Measurements from ENCODE around the gene ST6GALNAC1.

The ST6GALNAC1 gene

DNA sequence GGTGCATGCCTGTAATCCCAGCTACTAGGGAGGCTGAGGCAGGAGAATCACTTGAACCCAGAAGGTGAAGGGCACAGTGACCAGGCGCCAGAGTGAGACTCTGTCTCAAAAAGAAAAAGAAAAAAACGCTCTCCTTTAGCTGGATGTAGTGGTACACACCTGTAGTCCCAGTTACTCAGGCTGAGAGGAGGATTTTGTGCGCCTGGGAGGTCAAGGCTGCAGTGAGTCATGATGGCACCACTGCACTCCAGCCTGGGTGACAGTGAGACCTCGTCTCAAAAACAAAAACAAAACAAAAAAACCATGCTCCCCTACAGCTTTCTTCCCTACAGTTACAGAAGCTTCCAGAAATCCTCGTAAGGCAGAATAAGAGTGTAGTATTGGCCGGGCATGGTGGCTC, 33.1 kb upstream of the ST6GALNAC1 start:
- DNase-seq (ENCODE audit: low spot score), result no peak

DNA sequence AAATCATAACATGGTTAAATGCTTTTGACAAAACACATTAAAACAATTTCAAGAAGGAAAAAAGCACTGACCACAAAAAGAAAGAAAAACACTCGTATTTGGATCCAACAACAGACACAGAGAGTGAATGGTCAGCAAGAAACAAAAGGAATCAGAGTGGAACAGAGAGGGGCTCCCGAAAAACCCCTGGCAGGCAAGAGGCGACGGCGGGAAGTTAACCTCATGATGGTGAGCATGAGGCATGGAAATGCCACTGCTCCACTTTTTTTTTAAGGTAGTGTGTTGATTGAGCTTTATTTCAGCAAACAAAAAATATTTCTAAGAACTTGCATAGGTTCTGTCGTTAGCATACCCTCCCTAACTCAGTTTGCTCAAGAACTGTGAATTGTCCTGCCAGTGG, 32.1 kb upstream of the ST6GALNAC1 start:
- no peak for DNase-seq (ENCODE audit: low spot score)

GRCh38 chr17:76674600-76674999, 31.0 kb upstream of the ST6GALNAC1 start:
- DNase-seq (ENCODE audit: low spot score), result no peak

GRCh38 chr17:76673729-76674128, 30.2 kb upstream of the ST6GALNAC1 start:
- no peak for DNase-seq (ENCODE audit: low spot score)

- DNase-seq (ENCODE audit: low spot score), result no peak
These were observed 29.3 kb upstream of the ST6GALNAC1 start for GRCh38 chr17:76672892-76673291.

GRCh38 chr17:76672270-76672851, 28.8 kb upstream of the ST6GALNAC1 start:
- no peak for DNase-seq (ENCODE audit: low spot score)

DNA sequence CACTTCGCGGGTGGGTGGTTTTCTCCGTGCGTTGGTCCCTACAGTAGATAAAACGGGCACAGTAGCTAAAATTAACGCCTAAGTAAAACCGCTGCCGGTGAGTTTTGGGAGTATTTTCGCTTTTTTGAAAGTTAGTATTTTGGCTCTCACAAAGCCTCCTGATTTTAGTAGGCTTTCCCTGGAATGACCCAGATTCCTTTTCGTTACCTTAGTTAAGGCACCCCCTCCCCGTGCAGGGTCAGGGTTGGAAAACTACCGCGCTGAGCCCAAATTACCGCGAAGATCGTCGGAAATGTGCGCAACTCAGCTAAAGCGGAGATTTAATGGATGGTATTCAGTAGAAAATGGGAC, 28.3 kb upstream of the ST6GALNAC1 start:
- DNase-seq (ENCODE audit: low spot score), result no peak

- peak; percentile 100 for DNase-seq (ENCODE audit: low spot score)
These were observed 27.8 kb upstream of the ST6GALNAC1 start for GRCh38 chr17:76671123-76671911.

GRCh38 chr17:76670718-76671122, 27.2 kb upstream of the ST6GALNAC1 start:
- DNase-seq (ENCODE audit: low spot score), result no peak

GRCh38 chr17:76670020-76670717, 26.6 kb upstream of the ST6GALNAC1 start:
- no peak for DNase-seq (ENCODE audit: low spot score)

DNA sequence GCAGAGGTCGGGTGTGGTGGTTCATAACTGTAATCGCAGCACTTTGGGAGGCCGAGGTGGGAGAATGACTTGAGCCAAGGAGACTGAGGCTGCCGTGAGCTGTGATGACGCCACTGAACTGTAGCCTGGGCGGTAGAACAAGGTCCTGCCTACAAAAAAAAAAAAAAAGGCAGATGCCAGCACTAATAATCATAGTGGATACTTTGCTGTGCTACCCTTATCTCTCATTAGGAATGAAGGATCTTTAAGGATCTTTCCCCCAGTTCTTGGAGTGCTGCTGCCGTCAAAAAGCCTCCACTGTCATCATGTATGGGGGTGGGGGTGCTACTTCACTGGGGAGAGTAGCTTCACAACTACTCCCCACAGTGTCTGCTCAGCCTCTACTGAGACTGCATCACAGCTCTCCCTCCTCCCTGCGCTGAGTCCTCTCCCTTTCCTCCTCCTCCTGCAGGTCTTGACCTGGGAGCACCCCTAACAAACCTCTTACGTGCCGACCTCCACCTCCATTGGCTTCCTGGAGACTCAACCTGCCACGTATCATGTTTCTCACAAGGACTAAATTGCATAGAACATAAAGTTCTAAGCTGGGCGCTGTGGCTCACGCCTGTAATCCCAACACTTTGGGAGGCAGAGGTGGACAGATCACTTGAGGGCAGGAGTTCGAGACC, 24.4 kb upstream of the ST6GALNAC1 start:
- no peak for DNase-seq (ENCODE audit: low spot score)

DNA sequence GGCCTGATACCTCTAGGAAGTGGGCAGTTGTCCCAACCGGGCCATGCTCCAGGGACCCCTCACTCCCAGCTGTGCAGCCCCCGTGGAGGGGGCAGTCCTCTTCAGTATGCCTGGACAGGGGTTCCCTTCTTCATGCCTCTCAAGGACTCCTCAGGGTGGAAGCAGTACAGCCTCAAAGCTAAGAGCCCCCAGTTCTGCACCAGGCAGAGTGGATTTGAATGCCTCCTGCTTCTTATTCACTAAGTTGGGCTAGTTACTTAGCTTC, 23.9 kb upstream of the ST6GALNAC1 start:
- no peak for DNase-seq (ENCODE audit: low spot score)

DNA sequence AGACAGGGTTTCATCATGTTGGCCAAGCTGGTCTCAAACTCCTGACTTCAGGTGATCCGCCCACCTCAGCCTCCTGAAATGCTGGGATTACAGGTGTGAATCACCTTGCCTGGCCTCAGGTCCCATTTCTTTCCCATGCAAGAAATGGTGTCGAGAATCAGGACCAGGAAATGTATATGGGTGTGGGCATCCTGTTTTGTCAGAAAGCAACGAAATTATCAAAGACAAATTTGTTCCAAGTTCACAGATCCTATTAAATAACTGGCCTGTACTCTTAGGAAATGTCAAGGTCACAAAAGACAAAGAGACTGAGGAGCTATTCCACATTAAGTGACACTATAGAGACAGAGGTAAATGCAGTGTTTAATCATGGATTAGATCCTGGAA, 17.1 kb upstream of the ST6GALNAC1 start:
- DNase-seq (ENCODE audit: low spot score), result no peak

- DNase-seq (ENCODE audit: low spot score), result no peak
These were observed 16.5 kb upstream of the ST6GALNAC1 start for GRCh38 chr17:76659928-76660655.

DNA sequence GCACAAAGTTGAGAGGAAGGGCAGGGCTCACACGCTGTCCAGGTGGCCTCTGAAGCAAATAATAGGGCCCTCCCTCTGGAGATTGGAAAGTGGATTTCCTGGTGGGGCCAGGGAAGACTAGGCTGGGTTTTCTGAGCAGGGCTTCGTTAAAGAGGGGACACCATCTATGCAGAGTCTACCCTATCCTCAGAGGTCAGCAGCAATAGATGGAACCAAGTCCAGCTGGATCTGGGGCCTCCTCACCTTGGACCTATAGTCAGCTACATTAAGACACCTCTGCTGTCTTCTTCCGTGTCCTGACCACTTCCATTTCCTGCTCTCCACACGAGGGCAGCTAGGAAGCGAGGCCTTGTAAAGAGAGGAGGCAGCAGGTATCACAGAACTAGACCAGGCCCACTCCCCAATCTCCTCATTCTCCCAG, 14.7 kb upstream of the ST6GALNAC1 start:
- no peak for DNase-seq (ENCODE audit: low spot score)

DNA sequence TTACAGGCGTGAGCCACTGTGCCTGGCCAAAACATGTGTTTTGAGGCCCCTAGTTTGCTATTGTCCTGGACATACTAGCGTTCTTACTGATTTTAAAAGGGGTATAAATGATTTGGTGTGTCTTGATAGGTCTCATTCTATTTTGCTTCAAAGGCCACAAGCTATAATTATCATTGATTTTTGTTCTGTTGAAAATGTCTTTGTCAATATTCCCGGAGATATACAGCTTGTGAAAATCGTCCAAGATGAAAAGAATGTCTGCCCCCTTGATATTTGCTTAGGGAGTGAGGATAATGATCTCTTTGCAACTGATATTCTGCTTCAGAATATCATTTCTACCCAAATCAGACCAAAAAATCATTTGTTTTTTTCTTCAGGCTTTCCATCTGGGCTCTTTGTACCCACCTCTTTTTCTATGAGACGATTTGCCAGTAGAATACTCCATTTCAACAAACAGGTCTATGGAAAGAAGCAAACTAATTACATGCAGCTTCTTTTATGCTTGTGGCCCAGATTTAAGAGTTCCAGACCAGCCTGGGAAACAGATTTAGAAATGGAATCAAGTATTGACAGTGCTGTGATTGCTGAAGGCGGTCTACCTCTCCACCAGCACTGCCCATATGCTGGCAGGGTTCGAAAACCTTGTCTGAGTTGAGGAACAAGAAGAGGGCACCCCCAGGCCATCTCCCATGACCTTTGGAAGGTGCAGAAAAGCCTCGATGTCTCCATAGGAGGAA, 14.1 kb upstream of the ST6GALNAC1 start:
- no peak for DNase-seq (ENCODE audit: low spot score)

GRCh38 chr17:76654408-76654807, 10.9 kb upstream of the ST6GALNAC1 start:
- no peak for DNase-seq (ENCODE audit: low spot score)

DNA sequence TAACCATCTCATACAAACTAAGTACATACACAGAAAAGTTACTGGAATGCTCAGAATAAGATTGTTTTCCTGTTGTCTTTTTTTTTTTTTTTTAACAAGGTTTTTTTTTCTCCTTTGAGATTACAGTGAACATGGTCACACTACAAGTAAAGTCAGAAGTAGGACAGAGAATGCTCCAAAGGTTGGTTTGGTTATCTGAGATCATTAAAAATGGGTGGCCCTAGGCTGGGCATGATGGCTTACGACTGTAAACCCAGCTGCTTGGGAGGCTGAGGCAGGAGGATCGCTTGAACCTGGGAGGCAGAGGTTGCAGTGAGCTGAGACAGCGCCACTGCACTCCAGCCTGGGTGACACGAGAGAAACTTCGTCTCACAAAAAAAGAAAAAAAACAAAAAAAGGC, 6.9 kb upstream of the ST6GALNAC1 start:
- no peak for DNase-seq (ENCODE audit: low spot score)

DNA sequence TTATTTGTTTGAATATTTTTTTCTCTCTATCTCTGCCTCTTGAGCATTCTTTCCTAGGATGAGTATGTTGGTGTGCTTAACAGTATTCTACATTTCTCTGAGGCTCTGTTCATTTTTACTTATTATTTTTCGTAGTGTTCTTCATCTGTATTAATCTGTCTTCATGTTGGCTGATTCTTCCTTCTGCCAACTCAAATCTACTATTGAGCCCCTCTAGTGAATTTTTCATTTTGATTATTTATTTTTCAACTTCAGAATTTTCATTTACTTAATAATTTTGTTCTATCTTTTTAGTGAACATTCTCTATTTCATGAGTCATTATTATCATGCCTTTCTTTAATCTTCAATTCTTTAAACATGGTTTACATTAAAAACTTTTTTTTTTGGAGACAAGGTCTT, 3.2 kb upstream of the ST6GALNAC1 start:
- DNase-seq (ENCODE audit: low spot score), result no peak

DNA sequence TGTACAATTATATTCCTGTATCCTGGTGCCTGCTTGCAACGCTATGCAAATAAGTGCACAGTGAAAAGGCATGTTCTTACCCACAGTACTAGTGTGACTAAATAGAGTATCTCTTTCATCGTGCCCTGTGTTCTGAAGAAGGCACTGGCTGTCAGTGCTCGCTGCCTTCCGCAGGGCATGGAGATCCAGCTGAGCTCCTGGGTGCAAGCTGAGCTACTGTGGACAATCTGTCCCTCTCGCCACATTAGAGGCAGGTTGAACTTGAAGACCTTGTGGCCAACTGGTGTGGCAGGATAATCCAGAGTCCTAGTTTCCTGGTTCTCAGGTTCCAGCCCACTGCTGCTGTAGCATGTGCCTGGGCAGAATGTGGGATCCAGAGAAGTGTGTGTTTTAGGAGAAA, 1.9 kb upstream of the ST6GALNAC1 start:
- DNase-seq (ENCODE audit: low spot score), result no peak

- no peak for DNase-seq (ENCODE audit: low spot score)
These were observed 1.4 kb upstream of the ST6GALNAC1 start for GRCh38 chr17:76644995-76645394.

- no peak for DNase-seq (ENCODE audit: low spot score)
These were observed 563 bp downstream of the ST6GALNAC1 start for GRCh38 chr17:76642994-76643393.

Data from globus pallidus (tissue), 1 donor.